Measurements from ENCODE around the gene SPAST.

DNA sequence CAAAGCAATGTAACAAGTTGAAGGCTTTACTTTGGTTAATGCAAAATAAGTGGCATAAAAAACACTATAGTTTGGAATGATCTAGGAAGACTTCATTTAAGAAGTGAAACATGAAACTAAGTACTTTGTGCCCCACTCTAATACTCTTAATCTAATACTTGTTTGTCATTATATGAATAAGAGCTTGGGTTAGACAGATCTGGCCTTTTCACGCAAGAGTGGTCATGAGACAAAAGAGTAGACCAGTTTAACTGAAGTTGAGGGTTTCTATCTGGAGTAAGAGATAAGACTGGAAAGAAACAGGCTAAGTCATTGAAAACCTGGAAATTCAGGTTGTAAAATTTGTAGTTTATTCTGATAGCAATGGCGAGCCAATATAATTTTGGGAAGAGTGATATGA lies 105.2 kb downstream of the SPAST start:
- TF ChIP-seq, protein P1, sequence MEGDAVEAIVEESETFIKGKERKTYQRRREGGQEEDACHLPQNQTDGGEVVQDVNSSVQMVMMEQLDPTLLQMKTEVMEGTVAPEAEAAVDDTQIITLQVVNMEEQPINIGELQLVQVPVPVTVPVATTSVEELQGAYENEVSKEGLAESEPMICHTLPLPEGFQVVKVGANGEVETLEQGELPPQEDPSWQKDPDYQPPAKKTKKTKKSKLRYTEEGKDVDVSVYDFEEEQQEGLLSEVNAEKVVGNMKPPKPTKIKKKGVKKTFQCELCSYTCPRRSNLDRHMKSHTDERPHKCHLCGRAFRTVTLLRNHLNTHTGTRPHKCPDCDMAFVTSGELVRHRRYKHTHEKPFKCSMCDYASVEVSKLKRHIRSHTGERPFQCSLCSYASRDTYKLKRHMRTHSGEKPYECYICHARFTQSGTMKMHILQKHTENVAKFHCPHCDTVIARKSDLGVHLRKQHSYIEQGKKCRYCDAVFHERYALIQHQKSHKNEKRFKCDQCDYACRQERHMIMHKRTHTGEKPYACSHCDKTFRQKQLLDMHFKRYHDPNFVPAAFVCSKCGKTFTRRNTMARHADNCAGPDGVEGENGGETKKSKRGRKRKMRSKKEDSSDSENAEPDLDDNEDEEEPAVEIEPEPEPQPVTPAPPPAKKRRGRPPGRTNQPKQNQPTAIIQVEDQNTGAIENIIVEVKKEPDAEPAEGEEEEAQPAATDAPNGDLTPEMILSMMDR (IDR thresholded peaks at IDR 0.05): no peak
- no peak for TF ChIP-seq EZH2 (IDR thresholded peaks at IDR 0.05; ENCODE audit: borderline replicate concordance, insufficient read depth, low read depth, low read length, poor library complexity, severe bottlenecking)
